Measurements from ENCODE around the gene PLCL2.

Gene PLCL2

DNA sequence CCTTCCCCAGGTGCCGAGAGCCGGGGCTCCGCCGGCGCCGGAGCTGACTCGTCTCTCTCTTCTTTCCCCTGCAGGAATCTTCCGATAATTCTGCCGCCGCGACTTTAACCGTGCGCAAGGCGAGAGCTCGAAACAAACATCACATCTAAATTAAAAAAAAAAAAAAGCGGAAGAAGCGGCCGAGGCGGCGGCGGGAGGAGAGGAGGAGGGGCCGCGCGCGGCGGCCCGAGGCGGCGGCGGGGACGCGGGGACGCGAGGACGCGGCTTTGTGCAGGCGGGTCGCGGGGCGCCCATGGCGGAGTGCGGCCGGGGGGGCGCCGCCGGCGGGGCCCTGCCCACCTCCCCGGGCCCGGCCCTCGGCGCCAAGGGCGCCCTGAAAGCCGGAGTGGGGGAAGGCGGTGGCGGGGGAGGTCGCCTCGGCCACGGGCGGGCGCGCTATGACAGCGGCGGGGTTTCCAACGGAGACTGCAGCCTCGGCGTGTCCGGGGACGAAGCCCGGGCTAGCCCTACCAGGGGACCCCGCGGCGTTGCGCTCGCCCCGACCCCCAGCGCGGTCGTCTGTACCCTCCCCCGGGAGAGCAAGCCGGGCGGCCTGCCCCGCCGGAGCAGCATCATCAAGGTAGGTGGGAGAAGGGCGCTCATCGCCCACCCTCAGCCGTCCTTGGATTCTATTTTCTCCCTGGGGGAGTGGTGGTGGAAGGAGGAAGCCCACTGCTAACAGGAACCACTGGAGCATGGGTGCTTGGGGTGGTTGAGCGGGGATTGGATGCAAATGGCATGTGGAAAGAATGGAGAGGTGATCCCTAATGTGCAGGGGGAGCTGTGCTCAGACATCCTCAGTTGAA, at the start of gene PLCL2:
PLCL2 (plus strand) TSS at position 208 of the 845 bp plus-strand sequence; CDS start at position 293, 85 bp downstream.
- DNase-seq (ENCODE audit: low read depth): no peak

- no peak for DNase-seq (ENCODE audit: low read depth)
Measured at GRCh38 chr3:16836505-16837237, 48.1 kb upstream of the PLCL2 start.

GRCh38 chr3:16837602-16838001, 47.2 kb upstream of the PLCL2 start:
- DNase-seq (ENCODE audit: low read depth): no peak

GRCh38 chr3:16838561-16838960, 46.2 kb upstream of the PLCL2 start:
- no peak for DNase-seq (ENCODE audit: low read depth)

- DNase-seq (ENCODE audit: low read depth): no peak
Measured at GRCh38 chr3:16839271-16840100, 45.3 kb upstream of the PLCL2 start.

DNA sequence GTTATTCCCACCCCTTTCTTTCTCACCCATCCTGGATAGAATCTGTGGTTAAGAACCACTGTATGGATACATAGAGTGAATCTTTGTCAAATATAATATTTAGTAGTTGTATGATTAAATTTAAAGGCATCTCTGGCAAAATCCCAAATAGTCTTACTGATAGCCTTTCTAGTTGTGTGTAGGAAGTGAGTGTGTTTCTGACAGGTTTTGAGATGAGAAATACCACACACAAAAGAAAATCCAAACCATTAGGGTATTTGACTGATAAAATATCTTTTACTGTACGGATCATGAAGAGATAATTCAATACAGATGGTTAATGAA, 44.7 kb upstream of the PLCL2 start:
- DNase-seq (ENCODE audit: low read depth): peak; percentile 14

- DNase-seq (ENCODE audit: low read depth): no peak
Measured at GRCh38 chr3:16841041-16841753, 43.6 kb upstream of the PLCL2 start.

DNA sequence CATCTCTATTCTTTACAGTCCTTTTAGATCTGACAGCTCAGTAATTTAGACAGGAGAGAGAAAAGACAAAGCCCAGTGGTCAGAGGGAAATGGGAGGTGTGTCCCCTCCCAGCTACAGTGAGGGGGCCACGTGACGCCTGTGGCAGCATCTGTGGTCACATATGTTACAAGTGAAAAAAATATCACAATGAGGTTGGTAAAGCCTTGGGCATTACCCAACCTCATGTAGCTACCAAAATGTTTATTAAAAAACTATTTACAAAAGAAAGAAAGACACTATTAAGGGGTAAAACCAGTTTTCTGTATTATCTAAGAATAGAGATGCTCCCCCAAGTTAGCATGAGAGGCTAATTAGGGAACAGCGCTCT, 42.9 kb upstream of the PLCL2 start:
- no peak for DNase-seq (ENCODE audit: low read depth)

DNA sequence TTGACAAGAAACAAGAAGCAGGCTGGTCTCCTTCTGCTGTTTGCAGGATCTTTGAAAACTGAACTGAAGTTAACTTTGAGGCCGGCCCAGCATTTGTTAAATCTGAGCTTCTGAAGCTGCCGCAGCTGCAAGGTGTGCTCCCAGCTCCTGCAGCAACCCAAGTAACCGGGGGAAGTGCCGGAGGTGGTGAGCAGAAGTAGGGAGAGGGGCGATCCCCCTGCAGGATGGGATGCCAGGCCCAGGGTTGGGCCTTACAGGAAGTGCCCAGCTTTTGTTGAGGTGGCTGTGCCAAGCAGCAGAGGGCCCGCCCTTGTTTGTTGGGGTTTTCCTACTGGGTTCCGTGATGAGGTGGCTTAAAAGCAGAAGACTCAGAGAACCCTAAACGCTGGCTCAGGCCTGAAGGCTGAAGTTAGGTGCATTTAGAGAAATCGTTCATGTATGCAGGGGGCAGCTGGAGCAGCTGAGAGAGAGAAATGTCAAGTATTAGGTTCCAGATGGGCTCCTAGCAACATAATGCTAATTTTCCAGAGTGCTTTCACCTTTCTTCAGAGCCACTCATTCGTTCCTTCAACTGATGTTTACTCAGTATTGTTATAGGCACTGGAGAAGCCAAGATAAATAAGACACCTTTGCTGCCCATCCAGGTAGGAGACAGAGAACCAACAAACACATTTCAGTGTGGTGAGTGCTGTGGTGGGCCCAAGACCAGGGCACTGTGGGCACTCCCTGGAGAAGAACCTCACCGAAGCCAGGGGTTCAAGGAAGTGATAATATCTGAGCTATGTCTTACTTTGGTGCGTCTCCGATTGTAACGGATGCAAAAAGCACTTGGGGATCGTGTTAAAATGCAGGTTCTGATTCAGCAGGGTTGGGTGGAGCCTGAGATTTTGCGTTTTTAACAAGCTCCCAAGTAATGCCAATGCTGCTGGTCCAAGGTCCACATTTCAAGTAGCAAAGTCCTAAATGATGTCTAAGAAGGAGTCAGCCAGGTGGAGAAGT, 42.2 kb upstream of the PLCL2 start:
- no peak for DNase-seq (ENCODE audit: low read depth)

- DNase-seq (ENCODE audit: low read depth): no peak
Measured at GRCh38 chr3:16844222-16844621, 40.5 kb upstream of the PLCL2 start.

- DNase-seq (ENCODE audit: low read depth): no peak
Measured at GRCh38 chr3:16844791-16845190, 40.0 kb upstream of the PLCL2 start.

- no peak for DNase-seq (ENCODE audit: low read depth)
Measured at GRCh38 chr3:16846373-16847080, 38.2 kb upstream of the PLCL2 start.

DNA sequence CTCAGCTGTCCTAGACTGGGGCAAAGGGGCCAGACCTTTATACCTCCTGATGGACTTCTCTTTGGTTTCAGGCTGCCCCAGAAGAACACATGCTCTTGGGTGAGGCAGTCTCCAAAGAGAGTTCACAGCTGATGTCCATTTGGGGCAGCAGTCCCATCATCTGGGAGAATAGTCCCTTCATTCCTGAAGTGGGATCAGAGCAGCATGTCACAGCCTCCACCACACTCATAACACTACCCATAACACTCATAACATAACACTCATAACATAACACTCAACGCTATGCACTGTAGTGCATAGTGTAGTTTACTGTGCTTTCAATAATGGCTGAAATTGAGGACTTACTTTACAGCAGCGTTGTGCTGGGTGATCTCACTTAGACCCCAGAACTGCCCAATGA, 36.7 kb upstream of the PLCL2 start:
- DNase-seq (ENCODE audit: low read depth): no peak

GRCh38 chr3:16849229-16849628, 35.5 kb upstream of the PLCL2 start:
- DNase-seq (ENCODE audit: low read depth): no peak

GRCh38 chr3:16849795-16850194, 35.0 kb upstream of the PLCL2 start:
- peak; percentile 38 for DNase-seq (ENCODE audit: low read depth)

DNA sequence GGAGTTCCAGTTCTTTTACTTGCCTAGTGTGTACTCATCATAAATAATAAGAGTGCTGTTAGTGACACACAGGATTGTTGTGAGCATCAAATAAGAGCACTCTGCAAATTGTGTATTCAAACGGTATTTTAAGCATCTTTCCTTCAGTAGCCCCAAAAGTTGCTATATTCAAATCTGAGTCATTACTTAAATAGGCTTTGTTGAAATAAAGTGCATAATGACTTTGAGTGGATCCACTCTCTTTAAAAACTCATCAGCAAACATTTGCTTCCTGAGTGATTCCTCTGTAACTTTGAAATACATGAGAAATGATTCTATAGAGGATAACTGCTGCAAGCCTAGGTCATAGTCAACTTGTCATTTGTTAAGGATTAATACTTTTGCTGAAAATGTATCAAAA, 29.3 kb upstream of the PLCL2 start:
- no peak for DNase-seq (ENCODE audit: low read depth)

DNA sequence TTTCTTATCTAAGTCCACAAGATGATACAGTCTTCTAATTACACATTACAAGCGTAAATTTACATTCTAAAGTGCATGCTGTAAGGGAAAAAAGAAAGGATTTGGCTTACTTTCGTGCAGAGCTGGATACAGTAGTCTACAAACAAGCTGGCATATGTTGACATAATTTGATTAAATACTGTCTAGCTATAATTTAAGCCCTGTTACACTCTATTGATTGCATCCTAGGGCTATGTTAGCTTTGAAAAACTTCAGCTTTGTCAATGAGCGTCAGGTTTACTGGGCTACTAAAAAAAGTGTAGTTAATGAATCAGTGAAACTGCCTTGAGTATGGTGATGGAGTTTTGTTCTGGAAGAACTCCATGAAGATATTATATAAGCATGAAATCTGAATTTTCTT, 24.5 kb upstream of the PLCL2 start:
- no peak for DNase-seq (ENCODE audit: low read depth)

DNA sequence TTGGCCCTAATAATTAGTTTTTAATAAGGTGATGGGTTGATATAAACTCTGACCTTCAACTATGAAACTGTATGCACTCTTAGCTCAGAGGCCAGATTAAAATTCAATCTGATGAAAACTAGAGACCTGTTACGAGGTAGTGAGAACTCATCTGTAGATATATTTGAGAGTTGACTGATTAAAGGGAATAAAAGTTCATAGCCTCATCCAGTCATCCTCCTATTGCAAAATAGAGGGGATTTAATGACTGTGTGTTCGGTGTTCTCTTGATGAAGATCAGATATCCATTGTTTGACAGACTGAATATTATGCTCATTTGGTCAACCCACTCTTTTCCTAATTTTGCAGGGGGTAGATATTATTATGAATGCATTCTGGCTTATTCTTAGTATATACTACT, 23.3 kb upstream of the PLCL2 start:
- no peak for DNase-seq (ENCODE audit: low read depth)

- DNase-seq (ENCODE audit: low read depth): peak; percentile 63
Measured at GRCh38 chr3:16864610-16865313, 20.0 kb upstream of the PLCL2 start.

DNA sequence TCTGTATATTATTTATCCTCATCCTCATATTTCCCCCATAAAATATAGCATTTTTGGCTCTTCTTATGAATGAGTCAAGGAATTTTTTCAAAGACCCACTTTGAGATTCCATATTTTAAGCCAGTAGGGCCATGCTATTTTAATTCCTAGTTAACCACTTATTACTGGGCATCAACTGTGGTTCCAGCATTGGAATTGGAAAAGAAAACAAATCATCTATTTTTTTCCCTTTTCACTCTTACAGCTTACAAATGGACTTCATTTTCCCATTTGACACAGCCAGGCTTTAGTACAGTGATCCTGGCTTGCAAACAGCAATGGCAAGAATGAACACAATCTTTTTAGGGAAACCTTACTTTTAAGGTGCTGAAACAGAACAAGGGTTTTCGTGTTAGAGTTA, 19.4 kb upstream of the PLCL2 start:
- DNase-seq (ENCODE audit: low read depth): no peak

Measured in HS-5 (cell line).